HEK293 (cell line): ENCODE data around the gene TFAP2E.

ENCODE experiments used
- CTCF ChIA-PET: fragments of 350-600 bp; formaldehyde crosslinking; extraction: SDS; loops from one replicate; lab custom pipeline; 2021; ENCODE audit warnings: antibody characterized with exemption; lab: Yijun Ruan, JAX
- POLR2A ChIA-PET: fragments of 300-600 bp; formaldehyde crosslinking; extraction: SDS; loops from one replicate; lab custom pipeline; 2020; ENCODE audit warnings: antibody characterized with exemption, inconsistent platforms; lab: Yijun Ruan, JAX
- H3K27ac ChIP-seq: fragments of 200-500 bp; sonication (Bioruptor generic); 2 replicates; pipeline ENCODE4 v1.5.1; 2014; ENCODE audit warnings: low read depth, low read length, control low read depth, inconsistent platforms; ENCODE audit errors: extremely low read depth
- H3K36me3 ChIP-seq, 2 experiments: fragments of 200-500 bp in 1 of 2; sonication (Bioruptor generic) in 1 of 2; 1 replicate in 1 of 2; 2 replicates in 1 of 2; pipeline ENCODE4 v1.5.1; 2014 to 2017; ENCODE audit warnings: inconsistent platforms in 2 of 2, low read length in 2 of 2; ENCODE audit not compliant: control insufficient read depth in 2 of 2, insufficient read depth in 1 of 2
- H3K4me1 ChIP-seq: fragments of 200-500 bp; sonication (Bioruptor generic); 2 replicates; pipeline ENCODE4 v1.5.1; 2014; ENCODE audit warnings: mild to moderate bottlenecking, low read length, inconsistent platforms; ENCODE audit not compliant: control insufficient read depth, insufficient read depth
- H3K4me3 ChIP-seq: 2 replicates; pipeline ENCODE4 v1.5.1; 2011; ENCODE audit warnings: low read depth, mild to moderate bottlenecking, control low read depth, low read length, moderate library complexity
- H3K9me3 ChIP-seq: fragments of 200-500 bp; sonication (Bioruptor generic); 2 replicates; pipeline ENCODE4 v1.5.1; 2014; ENCODE audit warnings: low read depth, low read length, inconsistent platforms; ENCODE audit not compliant: control insufficient read depth, insufficient read depth
- BCL11B ChIP-seq: fragments of 450-650 bp; formaldehyde crosslinking; IDR thresholded peaks from 2 replicates; pipeline ENCODE4 v1.5.1; 2016; ENCODE audit warnings: low read depth, missing biosample characterization, missing genetic modification characterization
- GLI2 ChIP-seq: fragments of 450-650 bp; formaldehyde crosslinking; IDR thresholded peaks from 2 replicates; pipeline ENCODE4; 2017; ENCODE audit warnings: missing biosample characterization, missing genetic modification characterization, low read depth, borderline replicate concordance
- KLF10 ChIP-seq: fragments of 450-650 bp; IDR thresholded peaks from 2 replicates; pipeline ENCODE4 v1.5.1; 2018; ENCODE audit warnings: missing biosample characterization, mild to moderate bottlenecking, missing genetic modification characterization
- KLF16 ChIP-seq: fragments of 450-650 bp; formaldehyde crosslinking; IDR thresholded peaks from 2 replicates; pipeline ENCODE4 v1.5.1; 2017; ENCODE audit warnings: missing biosample characterization, missing genetic modification characterization
- SP3 ChIP-seq: fragments of 450-650 bp; formaldehyde crosslinking; IDR thresholded peaks from 2 replicates; pipeline ENCODE4 v1.5.1; 2016; ENCODE audit warnings: missing biosample characterization, missing genetic modification characterization
- WT1 ChIP-seq: fragments of 450-650 bp; formaldehyde crosslinking; IDR thresholded peaks from 2 replicates; pipeline ENCODE4 v1.5.1; 2016; ENCODE audit warnings: missing biosample characterization, missing genetic modification characterization
- ZBTB48 ChIP-seq: fragments of 450-650 bp; formaldehyde crosslinking; IDR thresholded peaks from 2 replicates; pipeline ENCODE4 v1.5.1; 2016; ENCODE audit warnings: missing biosample characterization, missing genetic modification characterization
- ZBTB8A ChIP-seq: fragments of 450-650 bp; formaldehyde crosslinking; IDR thresholded peaks from 2 replicates; pipeline ENCODE4 v1.5.1; 2016; ENCODE audit warnings: missing biosample characterization, missing genetic modification characterization
- ZEB2 ChIP-seq: fragments of 450-650 bp; formaldehyde crosslinking; IDR thresholded peaks from 2 replicates; pipeline ENCODE4 v1.5.1; 2016; ENCODE audit warnings: missing biosample characterization, missing genetic modification characterization
- ZFP37 ChIP-seq: fragments of 450-650 bp; formaldehyde crosslinking; IDR thresholded peaks from 2 replicates; pipeline ENCODE4 v1.5.1; 2016; ENCODE audit warnings: missing biosample characterization, missing genetic modification characterization
- ZNF394 ChIP-seq: fragments of 450-650 bp; formaldehyde crosslinking; IDR thresholded peaks from 2 replicates; pipeline ENCODE4 v1.5.1; 2016; ENCODE audit warnings: missing biosample characterization, missing genetic modification characterization, mild to moderate bottlenecking, moderate library complexity, borderline replicate concordance
- ZNF561 ChIP-seq: fragments of 450-650 bp; IDR thresholded peaks from 2 replicates; pipeline ENCODE4 v1.5.1; 2018; ENCODE audit warnings: missing biosample characterization, missing genetic modification characterization, borderline replicate concordance
- ZNF629 ChIP-seq: fragments of 450-650 bp; formaldehyde crosslinking; IDR thresholded peaks from 2 replicates; pipeline ENCODE4 v1.5.1; 2017; ENCODE audit warnings: missing biosample characterization, missing genetic modification characterization
- ZNF660 ChIP-seq: fragments of 450-650 bp; IDR thresholded peaks from 2 replicates; pipeline ENCODE4 v1.5.1; 2018; ENCODE audit warnings: missing biosample characterization, mild to moderate bottlenecking, missing genetic modification characterization
- ZNF830 ChIP-seq: fragments of 450-650 bp; IDR thresholded peaks from 2 replicates; pipeline ENCODE4 v1.5.0; 2018; ENCODE audit warnings: missing biosample characterization, missing genetic modification characterization, low read depth, mild to moderate bottlenecking, moderate library complexity
- ZSCAN23 ChIP-seq: fragments of 450-650 bp; formaldehyde crosslinking; IDR thresholded peaks from 2 replicates; pipeline ENCODE4 v1.5.1; 2016; ENCODE audit warnings: missing biosample characterization, missing genetic modification characterization
- TF ChIP-seq, protein P1 (sequence below): fragments of 450-650 bp; formaldehyde crosslinking; IDR thresholded peaks from 2 replicates; pipeline ENCODE4 v1.5.1; 2017; ENCODE audit warnings: missing biosample characterization, mild to moderate bottlenecking, missing genetic modification characterization, moderate library complexity
- TF ChIP-seq, protein P2 (sequence below): fragments of 450-650 bp; formaldehyde crosslinking; IDR thresholded peaks from 2 replicates; pipeline ENCODE4 v1.5.1; 2016; ENCODE audit warnings: missing biosample characterization, missing genetic modification characterization, low read depth
- TF ChIP-seq, protein P3 (sequence below): fragments of 450-650 bp; formaldehyde crosslinking; conservative IDR thresholded peaks from 2 replicates; pipeline ENCODE4 v1.5.1; 2016; ENCODE audit warnings: low read depth, missing biosample characterization, missing genetic modification characterization
- TF ChIP-seq, protein P4 (sequence below): fragments of 450-650 bp; formaldehyde crosslinking; IDR thresholded peaks from 2 replicates; pipeline ENCODE4 v1.5.1; 2016; ENCODE audit warnings: missing biosample characterization, missing genetic modification characterization
- TF ChIP-seq, protein P5 (sequence below): fragments of 450-650 bp; formaldehyde crosslinking; IDR thresholded peaks from 2 replicates; pipeline ENCODE4 v1.5.1; 2017; ENCODE audit warnings: missing biosample characterization, missing genetic modification characterization
- TF ChIP-seq, protein P6 (sequence below): fragments of 450-650 bp; IDR thresholded peaks from 2 replicates; pipeline ENCODE4 v1.5.1; 2018; ENCODE audit warnings: missing biosample characterization, mild to moderate bottlenecking, missing genetic modification characterization

TFAP2E gene

DNA sequence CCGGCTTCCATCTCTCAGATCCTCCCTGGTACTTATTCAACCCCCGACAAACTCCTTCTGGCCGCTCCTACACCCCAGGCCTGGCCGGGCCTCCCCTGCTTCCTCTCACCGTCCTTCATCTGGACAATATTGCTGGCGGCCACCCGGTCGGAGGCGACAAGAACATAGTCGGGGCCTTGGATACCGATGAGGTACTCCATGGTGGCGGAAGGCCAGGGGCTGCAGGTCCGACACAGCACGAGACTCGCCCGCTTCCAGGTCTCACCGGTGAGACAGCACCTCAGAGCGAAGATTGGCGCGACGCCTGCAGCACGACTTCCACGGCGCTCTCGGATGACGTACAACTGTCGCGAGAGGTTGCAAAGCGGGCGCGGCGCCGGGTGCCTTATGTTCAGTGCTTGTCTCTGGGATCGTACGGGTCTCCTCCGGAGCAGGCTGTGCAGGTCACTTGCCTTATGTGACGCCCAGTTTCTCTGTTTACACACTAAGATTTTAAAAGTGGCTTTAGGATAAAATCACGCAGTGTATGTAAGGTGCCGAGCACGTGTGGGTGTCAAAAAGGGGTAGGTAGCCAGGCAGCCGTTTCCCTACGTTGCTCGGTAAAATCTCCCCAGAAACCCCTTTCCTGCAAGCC lies 68.2 kb downstream of the TFAP2E start, which contains the start of gene PSMB2:
Gene PSMB2 (minus strand): TSS at position 294 of the 634 bp plus-strand sequence. CDS start 94 bp downstream, at position 200.
- Histone ChIP-seq H3K27ac (peak within 1 kb of the TSS; percentile 66), H3K4me1 (no peaks in the 10 kb centered on the region), H3K9me3 (no peaks in the 10 kb centered on the region), H3K36me3 (peaks cover 0 to 7% of the 10 kb centered on the region in 2 experiments; a peak in 2 of 3 replicates), H3K4me3 (peak within 1 kb of the TSS; percentile 95)
- CTCF ChIA-PET, result interaction anchor here (0.6 kb wide), 2 partner anchors 338 to 842 kb away, joined by 3 to 5 read pairs; partner anchors contain the start of gene CSF3R
- POLR2A ChIA-PET, result interaction anchor here (0.6 to 0.8 kb wide), 2 partner anchors 10 to 61 kb away, joined by 3 to 4 read pairs; no protein-coding TSS in a partner anchor
- TF ChIP-seq, protein P1, sequence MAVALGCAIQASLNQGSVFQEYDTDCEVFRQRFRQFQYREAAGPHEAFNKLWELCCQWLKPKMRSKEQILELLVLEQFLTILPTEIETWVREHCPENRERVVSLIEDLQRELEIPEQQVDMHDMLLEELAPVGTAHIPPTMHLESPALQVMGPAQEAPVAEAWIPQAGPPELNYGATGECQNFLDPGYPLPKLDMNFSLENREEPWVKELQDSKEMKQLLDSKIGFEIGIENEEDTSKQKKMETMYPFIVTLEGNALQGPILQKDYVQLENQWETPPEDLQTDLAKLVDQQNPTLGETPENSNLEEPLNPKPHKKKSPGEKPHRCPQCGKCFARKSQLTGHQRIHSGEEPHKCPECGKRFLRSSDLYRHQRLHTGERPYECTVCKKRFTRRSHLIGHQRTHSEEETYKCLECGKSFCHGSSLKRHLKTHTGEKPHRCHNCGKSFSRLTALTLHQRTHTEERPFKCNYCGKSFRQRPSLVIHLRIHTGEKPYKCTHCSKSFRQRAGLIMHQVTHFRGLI, result peak; percentile 31; the same call in 1 of the 2 replicates
- no peak for TF ChIP-seq ZNF830 (tag by site-specific recombination)
- peak; percentile 57; the same call in 1 of the 2 replicates for TF ChIP-seq ZFP37 (tag by site-specific recombination)
- TF ChIP-seq, protein P2, sequence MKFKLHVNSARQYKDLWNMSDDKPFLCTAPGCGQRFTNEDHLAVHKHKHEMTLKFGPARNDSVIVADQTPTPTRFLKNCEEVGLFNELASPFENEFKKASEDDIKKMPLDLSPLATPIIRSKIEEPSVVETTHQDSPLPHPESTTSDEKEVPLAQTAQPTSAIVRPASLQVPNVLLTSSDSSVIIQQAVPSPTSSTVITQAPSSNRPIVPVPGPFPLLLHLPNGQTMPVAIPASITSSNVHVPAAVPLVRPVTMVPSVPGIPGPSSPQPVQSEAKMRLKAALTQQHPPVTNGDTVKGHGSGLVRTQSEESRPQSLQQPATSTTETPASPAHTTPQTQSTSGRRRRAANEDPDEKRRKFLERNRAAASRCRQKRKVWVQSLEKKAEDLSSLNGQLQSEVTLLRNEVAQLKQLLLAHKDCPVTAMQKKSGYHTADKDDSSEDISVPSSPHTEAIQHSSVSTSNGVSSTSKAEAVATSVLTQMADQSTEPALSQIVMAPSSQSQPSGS, result peak; percentile 19; the same call in 1 of the 2 replicates
- no peak for TF ChIP-seq BCL11B (tag by site-specific recombination)
- TF ChIP-seq, protein P3, sequence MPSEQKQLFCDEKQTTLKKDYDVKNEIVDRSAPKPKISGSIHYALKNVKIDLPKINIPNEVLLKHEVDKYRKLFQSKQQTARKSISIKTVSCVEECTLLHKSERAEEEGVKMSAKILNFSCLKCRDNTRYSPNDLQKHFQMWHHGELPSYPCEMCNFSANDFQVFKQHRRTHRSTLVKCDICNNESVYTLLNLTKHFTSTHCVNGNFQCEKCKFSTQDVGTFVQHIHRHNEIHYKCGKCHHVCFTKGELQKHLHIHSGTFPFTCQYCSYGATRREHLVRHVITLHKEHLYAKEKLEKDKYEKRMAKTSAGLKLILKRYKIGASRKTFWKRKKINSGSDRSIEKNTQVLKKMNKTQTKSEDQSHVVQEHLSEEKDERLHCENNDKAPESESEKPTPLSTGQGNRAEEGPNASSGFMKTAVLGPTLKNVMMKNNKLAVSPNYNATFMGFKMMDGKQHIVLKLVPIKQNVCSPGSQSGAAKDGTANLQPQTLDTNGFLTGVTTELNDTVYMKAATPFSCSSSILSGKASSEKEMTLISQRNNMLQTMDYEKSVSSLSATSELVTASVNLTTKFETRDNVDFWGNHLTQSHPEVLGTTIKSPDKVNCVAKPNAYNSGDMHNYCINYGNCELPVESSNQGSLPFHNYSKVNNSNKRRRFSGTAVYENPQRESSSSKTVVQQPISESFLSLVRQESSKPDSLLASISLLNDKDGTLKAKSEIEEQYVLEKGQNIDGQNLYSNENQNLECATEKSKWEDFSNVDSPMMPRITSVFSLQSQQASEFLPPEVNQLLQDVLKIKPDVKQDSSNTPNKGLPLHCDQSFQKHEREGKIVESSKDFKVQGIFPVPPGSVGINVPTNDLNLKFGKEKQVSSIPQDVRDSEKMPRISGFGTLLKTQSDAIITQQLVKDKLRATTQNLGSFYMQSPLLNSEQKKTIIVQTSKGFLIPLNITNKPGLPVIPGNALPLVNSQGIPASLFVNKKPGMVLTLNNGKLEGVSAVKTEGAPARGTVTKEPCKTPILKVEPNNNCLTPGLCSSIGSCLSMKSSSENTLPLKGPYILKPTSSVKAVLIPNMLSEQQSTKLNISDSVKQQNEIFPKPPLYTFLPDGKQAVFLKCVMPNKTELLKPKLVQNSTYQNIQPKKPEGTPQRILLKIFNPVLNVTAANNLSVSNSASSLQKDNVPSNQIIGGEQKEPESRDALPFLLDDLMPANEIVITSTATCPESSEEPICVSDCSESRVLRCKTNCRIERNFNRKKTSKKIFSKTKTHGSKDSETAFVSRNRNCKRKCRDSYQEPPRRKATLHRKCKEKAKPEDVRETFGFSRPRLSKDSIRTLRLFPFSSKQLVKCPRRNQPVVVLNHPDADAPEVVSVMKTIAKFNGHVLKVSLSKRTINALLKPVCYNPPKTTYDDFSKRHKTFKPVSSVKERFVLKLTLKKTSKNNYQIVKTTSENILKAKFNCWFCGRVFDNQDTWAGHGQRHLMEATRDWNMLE (tag by site-specific recombination), result 0 out of 2 replicates have a peak, but pooled peaks have one; percentile 19
- TF ChIP-seq ZNF629 (tag by site-specific recombination), result peak; percentile 64
- TF ChIP-seq ZNF660 (tag by site-specific recombination), result peak; percentile 51
- TF ChIP-seq, protein P4, sequence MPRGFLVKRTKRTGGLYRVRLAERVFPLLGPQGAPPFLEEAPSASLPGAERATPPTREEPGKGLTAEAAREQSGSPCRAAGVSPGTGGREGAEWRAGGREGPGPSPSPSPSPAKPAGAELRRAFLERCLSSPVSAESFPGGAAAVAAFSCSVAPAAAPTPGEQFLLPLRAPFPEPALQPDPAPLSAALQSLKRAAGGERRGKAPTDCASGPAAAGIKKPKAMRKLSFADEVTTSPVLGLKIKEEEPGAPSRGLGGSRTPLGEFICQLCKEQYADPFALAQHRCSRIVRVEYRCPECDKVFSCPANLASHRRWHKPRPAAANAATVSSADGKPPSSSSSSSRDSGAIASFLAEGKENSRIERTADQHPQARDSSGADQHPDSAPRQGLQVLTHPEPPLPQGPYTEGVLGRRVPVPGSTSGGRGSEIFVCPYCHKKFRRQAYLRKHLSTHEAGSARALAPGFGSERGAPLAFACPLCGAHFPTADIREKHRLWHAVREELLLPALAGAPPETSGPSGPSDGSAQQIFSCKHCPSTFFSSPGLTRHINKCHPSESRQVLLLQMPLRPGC (tag by site-specific recombination), result peak; percentile 45; the same call in 1 of the 2 replicates
- TF ChIP-seq ZBTB8A, result peak; percentile 78
- TF ChIP-seq, protein P5, sequence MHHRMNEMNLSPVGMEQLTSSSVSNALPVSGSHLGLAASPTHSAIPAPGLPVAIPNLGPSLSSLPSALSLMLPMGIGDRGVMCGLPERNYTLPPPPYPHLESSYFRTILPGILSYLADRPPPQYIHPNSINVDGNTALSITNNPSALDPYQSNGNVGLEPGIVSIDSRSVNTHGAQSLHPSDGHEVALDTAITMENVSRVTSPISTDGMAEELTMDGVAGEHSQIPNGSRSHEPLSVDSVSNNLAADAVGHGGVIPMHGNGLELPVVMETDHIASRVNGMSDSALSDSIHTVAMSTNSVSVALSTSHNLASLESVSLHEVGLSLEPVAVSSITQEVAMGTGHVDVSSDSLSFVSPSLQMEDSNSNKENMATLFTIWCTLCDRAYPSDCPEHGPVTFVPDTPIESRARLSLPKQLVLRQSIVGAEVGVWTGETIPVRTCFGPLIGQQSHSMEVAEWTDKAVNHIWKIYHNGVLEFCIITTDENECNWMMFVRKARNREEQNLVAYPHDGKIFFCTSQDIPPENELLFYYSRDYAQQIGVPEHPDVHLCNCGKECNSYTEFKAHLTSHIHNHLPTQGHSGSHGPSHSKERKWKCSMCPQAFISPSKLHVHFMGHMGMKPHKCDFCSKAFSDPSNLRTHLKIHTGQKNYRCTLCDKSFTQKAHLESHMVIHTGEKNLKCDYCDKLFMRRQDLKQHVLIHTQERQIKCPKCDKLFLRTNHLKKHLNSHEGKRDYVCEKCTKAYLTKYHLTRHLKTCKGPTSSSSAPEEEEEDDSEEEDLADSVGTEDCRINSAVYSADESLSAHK (tag by site-specific recombination), result 0 out of 2 replicates have a peak, but pooled peaks have one; percentile 32
- TF ChIP-seq ZBTB48 (tag by site-specific recombination), result peak; percentile 86
- 0 out of 2 replicates have a peak, but pooled peaks have one; percentile 43 for TF ChIP-seq ZNF561
- TF ChIP-seq WT1 (tag by site-specific recombination), result peak; percentile 15; the same call in 1 of the 2 replicates
- TF ChIP-seq SP3 (tag by site-specific recombination), result peak; percentile 54
- TF ChIP-seq KLF16, result peak; percentile 28
- TF ChIP-seq, protein P6, sequence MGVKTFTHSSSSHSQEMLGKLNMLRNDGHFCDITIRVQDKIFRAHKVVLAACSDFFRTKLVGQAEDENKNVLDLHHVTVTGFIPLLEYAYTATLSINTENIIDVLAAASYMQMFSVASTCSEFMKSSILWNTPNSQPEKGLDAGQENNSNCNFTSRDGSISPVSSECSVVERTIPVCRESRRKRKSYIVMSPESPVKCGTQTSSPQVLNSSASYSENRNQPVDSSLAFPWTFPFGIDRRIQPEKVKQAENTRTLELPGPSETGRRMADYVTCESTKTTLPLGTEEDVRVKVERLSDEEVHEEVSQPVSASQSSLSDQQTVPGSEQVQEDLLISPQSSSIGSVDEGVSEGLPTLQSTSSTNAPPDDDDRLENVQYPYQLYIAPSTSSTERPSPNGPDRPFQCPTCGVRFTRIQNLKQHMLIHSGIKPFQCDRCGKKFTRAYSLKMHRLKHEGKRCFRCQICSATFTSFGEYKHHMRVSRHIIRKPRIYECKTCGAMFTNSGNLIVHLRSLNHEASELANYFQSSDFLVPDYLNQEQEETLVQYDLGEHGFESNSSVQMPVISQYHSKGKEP, result peak; percentile 58; the same call in 1 of the 2 replicates
- TF ChIP-seq GLI2 (tag by site-specific recombination), result no peak
- 0 out of 2 replicates have a peak, but pooled peaks have one; percentile 9 for TF ChIP-seq ZSCAN23 (tag by site-specific recombination)
- 0 out of 2 replicates have a peak, but pooled peaks have one; percentile 15 for TF ChIP-seq KLF10 (tag by site-specific recombination)
- TF ChIP-seq ZEB2 (tag by site-specific recombination), result peak; percentile 80
- peak; percentile 12; the same call in 1 of the 2 replicates for TF ChIP-seq ZNF394 (tag by site-specific recombination)
